Measurements from ENCODE around the gene FATE1.

DNA sequence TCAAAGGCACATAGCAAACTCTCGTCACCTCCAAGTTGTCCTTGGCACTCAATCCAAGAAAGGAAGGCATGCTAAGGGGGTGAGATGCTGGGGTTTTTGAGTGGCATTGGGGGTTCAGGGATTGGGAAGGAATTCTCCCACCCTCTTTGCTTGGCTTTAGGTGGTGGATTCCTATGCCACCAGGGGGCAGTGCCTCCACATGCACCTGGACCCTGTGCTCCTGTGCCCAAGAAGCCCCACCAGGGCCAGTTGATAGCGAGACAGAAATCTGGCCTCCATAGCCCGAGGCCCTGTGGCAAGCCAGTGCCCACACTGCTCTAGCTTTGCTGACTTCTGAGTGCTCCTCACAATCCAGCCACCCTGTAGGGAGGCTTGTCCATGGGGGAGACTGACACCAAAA is 2.0 kb upstream of the FATE1 start:
- TF ChIP-seq POLR2A (IDR thresholded peaks at IDR 0.05) (no peak), POLR2AphosphoS5 (IDR thresholded peaks at IDR 0.05) (no peak)
- TF ChIP-seq, protein P1, sequence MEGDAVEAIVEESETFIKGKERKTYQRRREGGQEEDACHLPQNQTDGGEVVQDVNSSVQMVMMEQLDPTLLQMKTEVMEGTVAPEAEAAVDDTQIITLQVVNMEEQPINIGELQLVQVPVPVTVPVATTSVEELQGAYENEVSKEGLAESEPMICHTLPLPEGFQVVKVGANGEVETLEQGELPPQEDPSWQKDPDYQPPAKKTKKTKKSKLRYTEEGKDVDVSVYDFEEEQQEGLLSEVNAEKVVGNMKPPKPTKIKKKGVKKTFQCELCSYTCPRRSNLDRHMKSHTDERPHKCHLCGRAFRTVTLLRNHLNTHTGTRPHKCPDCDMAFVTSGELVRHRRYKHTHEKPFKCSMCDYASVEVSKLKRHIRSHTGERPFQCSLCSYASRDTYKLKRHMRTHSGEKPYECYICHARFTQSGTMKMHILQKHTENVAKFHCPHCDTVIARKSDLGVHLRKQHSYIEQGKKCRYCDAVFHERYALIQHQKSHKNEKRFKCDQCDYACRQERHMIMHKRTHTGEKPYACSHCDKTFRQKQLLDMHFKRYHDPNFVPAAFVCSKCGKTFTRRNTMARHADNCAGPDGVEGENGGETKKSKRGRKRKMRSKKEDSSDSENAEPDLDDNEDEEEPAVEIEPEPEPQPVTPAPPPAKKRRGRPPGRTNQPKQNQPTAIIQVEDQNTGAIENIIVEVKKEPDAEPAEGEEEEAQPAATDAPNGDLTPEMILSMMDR (IDR thresholded peaks at IDR 0.05) = peak in 4 of 6 experiments; percentile 20 to 28 (median 22)

All from upper lobe of left lung (tissue), 4 donors.